Muscle of leg (tissue), 16 donors: ENCODE results near the gene COL4A1. TPM values are rescaled to one million over a fixed set of nuclear protein-coding genes. Genes with fewer than 3 reads are reported as not detected.

Experiments
- DNase-seq: peaks from one replicate; pipeline ENCODE4 v3.0.0; 2013
- H3K27ac ChIP-seq: one replicate; pipeline ENCODE4 v1.5.1; 2013; ENCODE audit warnings: mild to moderate bottlenecking, low read length, control low read depth
- H3K27me3 ChIP-seq: one replicate; pipeline ENCODE4 v1.6.1; 2013; ENCODE audit warnings: low read length; ENCODE audit not compliant: control insufficient read depth, insufficient read depth
- H3K36me3 ChIP-seq: one replicate; pipeline ENCODE4 v1.6.1; 2013; ENCODE audit warnings: low read length; ENCODE audit not compliant: control insufficient read depth, insufficient read depth
- H3K4me1 ChIP-seq: one replicate; pipeline ENCODE4 v1.6.1; 2013; ENCODE audit warnings: low read length; ENCODE audit not compliant: control insufficient read depth, insufficient read depth
- H3K4me3 ChIP-seq: one replicate; pipeline ENCODE4 v1.5.1; 2013; ENCODE audit warnings: low read length, control low read depth
- H3K9me3 ChIP-seq: replicated peaks from 2 replicates; pipeline ENCODE4 v1.6.1; 2013; ENCODE audit warnings: low read depth, low read length; ENCODE audit not compliant: control insufficient read depth
- WGBS: methylation state at CpG from one replicate; pipeline ENCODE4 v1.1.5; 2013; ENCODE audit warnings: missing lambda C conversion rate; ENCODE audit not compliant: insufficient coverage; 5-methylcytosine and 5-hydroxymethylcytosine counted together
- long read RNA-seq, 11 donors: transcript quantifications; one replicate each; lab custom pipeline, GENCODE V29; 2026
- polyA plus RNA-seq, 8 donors: library from polyadenylated mRNA; unstranded; fragments of 120-200 nt; gene quantifications; one replicate each; pipeline versions ENCODE4 v1.2.1 to v1.2.3, GENCODE V29; 2013; ENCODE audit warnings: inconsistent platforms in 1 of 8, low replicate concordance in 1 of 8; ENCODE audit not compliant: insufficient read length in 8 of 8, insufficient read depth in 1 of 8
- total RNA-seq: library from RNA; stranded (reverse); fragments of 120-200 nt; gene quantifications from one replicate; pipeline ENCODE4 v1.2.4, GENCODE V29; 2013

COL4A1 gene
- 660 TPM for total RNA-seq
- polyA plus RNA-seq = 100 to 1,000 TPM; 583 to 861 (median 738) TPM
- long read RNA-seq, donor 1, full-length matches to known transcripts = 17 of 37 reads
- long read RNA-seq, donor 1, partial matches to known transcripts = 14 of 37 reads
- long read RNA-seq, donor 1, other reads (novel, unspliced or antisense) = 6 of 37 reads
- long read RNA-seq, donor 2, partial matches to known transcripts = 28 of 28 reads
- long read RNA-seq, donor 2, other reads (novel, unspliced or antisense) = 0 of 28 reads
- long read RNA-seq, donor 3, full-length matches to known transcripts = 35 of 1,169 reads
- long read RNA-seq, donor 3, partial matches to known transcripts = 1,097 of 1,169 reads
- long read RNA-seq, donor 3, other reads (novel, unspliced or antisense) = 37 of 1,169 reads
- long read RNA-seq, donor 4, full-length matches to known transcripts = 10 of 180 reads
- long read RNA-seq, donor 4, partial matches to known transcripts = 170 of 180 reads
- long read RNA-seq, donor 4, other reads (novel, unspliced or antisense) = 0 of 180 reads
- long read RNA-seq, donor 5, full-length matches to known transcripts = 37 of 227 reads
- long read RNA-seq, donor 5, partial matches to known transcripts = 180 of 227 reads
- long read RNA-seq, donor 5, other reads (novel, unspliced or antisense) = 10 of 227 reads
- long read RNA-seq, donor 6, full-length matches to known transcripts = 27 of 662 reads
- long read RNA-seq, donor 6, partial matches to known transcripts = 624 of 662 reads
- long read RNA-seq, donor 6, other reads (novel, unspliced or antisense) = 11 of 662 reads
- long read RNA-seq, donor 7, full-length matches to known transcripts = 15 of 89 reads
- long read RNA-seq, donor 7, partial matches to known transcripts = 74 of 89 reads
- long read RNA-seq, donor 7, other reads (novel, unspliced or antisense) = 0 of 89 reads
- long read RNA-seq, donor 8, full-length matches to known transcripts = 8 of 55 reads
- long read RNA-seq, donor 8, partial matches to known transcripts = 47 of 55 reads
- long read RNA-seq, donor 8, other reads (novel, unspliced or antisense) = 0 of 55 reads
- long read RNA-seq, donor 9, full-length matches to known transcripts = 11 of 86 reads
- long read RNA-seq, donor 9, partial matches to known transcripts = 75 of 86 reads
- long read RNA-seq, donor 9, other reads (novel, unspliced or antisense) = 0 of 86 reads
- long read RNA-seq, donor 10, full-length matches to known transcripts = 7 of 77 reads
- long read RNA-seq, donor 10, partial matches to known transcripts = 70 of 77 reads
- long read RNA-seq, donor 10, other reads (novel, unspliced or antisense) = 0 of 77 reads
- long read RNA-seq, donor 11, full-length matches to known transcripts = 24 of 74 reads
- long read RNA-seq, donor 11, partial matches to known transcripts = 45 of 74 reads
- long read RNA-seq, donor 11, other reads (novel, unspliced or antisense) = 5 of 74 reads

- peak; percentile 93 for DNase-seq
- peaks cover 32% of the 10 kb centered on the region for H3K36me3 ChIP-seq
- no peaks in the 10 kb centered on the region for H3K27me3 ChIP-seq
- under 1% methylated on average over 89 of the region's 96 CpGs for WGBS
- peak within 1 kb of the TSS; percentile 93 for H3K27ac ChIP-seq
- peak within 1 kb of the TSS; percentile 88 for H3K4me3 ChIP-seq
- peaks cover 46% of the 10 kb centered on the region for H3K4me1 ChIP-seq
- H3K9me3 ChIP-seq = no peaks in the 10 kb centered on the region
Measured at GRCh38 chr13:110306960-110307766, at the start of gene COL4A1, which contains the start of gene COL4A2. TSS of gene COL4A1 (minus strand) at chr13:110307157. CDS start at chr13:110307027, 130 bp downstream. TSS of gene COL4A2 (plus strand) at chr13:110307284. CDS start at chr13:110307904, 620 bp downstream.

GRCh38 chr13:110356362-110356761, 49.4 kb upstream of the COL4A1 start:
- Histone ChIP-seq H3K36me3 (peaks cover 16% of the 10 kb centered on the region), H3K4me3 (no peak overlapping the region), H3K9me3 (no peaks in the 10 kb centered on the region), H3K4me1 (peaks cover 49% of the 10 kb centered on the region), H3K27ac (no peak overlapping the region), H3K27me3 (no peaks in the 10 kb centered on the region)
- 74% methylated on average over 6 of the region's 12 CpGs for WGBS
- DNase-seq = no peak

- WGBS = 94% methylated on average over 2 of the region's 5 CpGs
- no peak for DNase-seq
- Histone ChIP-seq H3K4me1 (peaks cover 44% of the 10 kb centered on the region), H3K27ac (no peak overlapping the region), H3K27me3 (no peaks in the 10 kb centered on the region), H3K9me3 (no peaks in the 10 kb centered on the region), H3K36me3 (peaks cover 16% of the 10 kb centered on the region), H3K4me3 (no peak overlapping the region)
Measured at GRCh38 chr13:110354715-110355473, 47.9 kb upstream of the COL4A1 start.

- no peaks in the 10 kb centered on the region for H3K27me3 ChIP-seq
- peaks cover 14% of the 10 kb centered on the region for H3K36me3 ChIP-seq
- no peaks in the 10 kb centered on the region for H3K9me3 ChIP-seq
- peaks cover 44% of the 10 kb centered on the region for H3K4me1 ChIP-seq
- peak; percentile 60 for DNase-seq
- H3K4me3 ChIP-seq = no peak overlapping the region
- 50% methylated on average over 1 of the region's 6 CpGs for WGBS
- peak overlapping the region; percentile 56 for H3K27ac ChIP-seq
Measured at GRCh38 chr13:110354123-110354627, 47.2 kb upstream of the COL4A1 start.

GRCh38 chr13:110353339-110353977, 46.5 kb upstream of the COL4A1 start:
- H3K27me3 ChIP-seq = no peaks in the 10 kb centered on the region
- peaks cover 46% of the 10 kb centered on the region for H3K4me1 ChIP-seq
- no peak overlapping the region for H3K4me3 ChIP-seq
- no peaks in the 10 kb centered on the region for H3K9me3 ChIP-seq
- H3K27ac ChIP-seq = peak overlapping the region; percentile 56
- WGBS = 76% methylated on average over 4 of the region's 13 CpGs
- no peak for DNase-seq
- peaks cover 13% of the 10 kb centered on the region for H3K36me3 ChIP-seq

- Histone ChIP-seq H3K4me1 (peaks cover 52% of the 10 kb centered on the region), H3K27ac (no peak overlapping the region), H3K4me3 (no peak overlapping the region), H3K27me3 (no peaks in the 10 kb centered on the region), H3K36me3 (peaks cover 9% of the 10 kb centered on the region), H3K9me3 (no peaks in the 10 kb centered on the region)
- WGBS = 84% methylated on average over 7 of the region's 8 CpGs
- no peak for DNase-seq
Measured at GRCh38 chr13:110352735-110353134, 45.8 kb upstream of the COL4A1 start.

GRCh38 chr13:110351636-110352420, 44.9 kb upstream of the COL4A1 start:
- peaks cover 61% of the 10 kb centered on the region for H3K4me1 ChIP-seq
- no peak overlapping the region for H3K4me3 ChIP-seq
- H3K27me3 ChIP-seq = no peaks in the 10 kb centered on the region
- DNase-seq = no peak
- H3K36me3 ChIP-seq = peaks cover 6% of the 10 kb centered on the region
- WGBS = 94% methylated on average over 5 of the region's 6 CpGs
- no peaks in the 10 kb centered on the region for H3K9me3 ChIP-seq
- H3K27ac ChIP-seq = no peak overlapping the region
